Measurements from ENCODE around the gene GNA12.
"Not testable (repeated sequence)": the region's sequence is repeated elsewhere in the genome, so short reads cannot be mapped to it uniquely, and the experiment has no call there.

Gene GNA12

GRCh38 chr7:2725178-2726105, 118.7 kb downstream of the GNA12 start:
- H3K79me1 ChIP-seq (ENCODE audit: low read depth, low read length) = peaks cover 4% of the 10 kb centered on the region
- peaks cover 16 to 51% of the 10 kb centered on the region in 2 donors for H3K36me3 ChIP-seq (replicated peaks in 1 of 2; ENCODE audit: control insufficient read depth in 2 of 2, insufficient read depth in 2 of 2, low read length in 2 of 2)
- no CpG with 5 or more reads among the region's 34 CpGs for WGBS, 2 donors (ENCODE audit: extremely low coverage in 2 of 2, insufficient read length in 2 of 2, insufficient replicate concordance in 1 of 2)

GRCh38 chr7:2724453-2725177, 119.5 kb downstream of the GNA12 start:
- Histone ChIP-seq H2AK5ac (ENCODE audit: low read depth, low read length) (no peak overlapping the region), H4K91ac (ENCODE audit: low read depth, low read length, poor library complexity) (no peak overlapping the region), H3K27ac (replicated peaks; ENCODE audit: low read length) (no peak overlapping the region), H3K14ac (ENCODE audit: low read length) (peak overlapping the region; percentile 38), H3K23ac (ENCODE audit: low read depth, low read length, poor library complexity) (no peak overlapping the region), H3K36me3 (replicated peaks in 1 of 2; ENCODE audit: control insufficient read depth in 2 of 2, insufficient read depth in 2 of 2, low read length in 2 of 2) (peaks cover 19 to 43% of the 10 kb centered on the region in 2 donors), H2BK120ac (ENCODE audit: low read depth, low read length) (no peak overlapping the region), H3K79me1 (ENCODE audit: low read depth, low read length) (peaks cover 4% of the 10 kb centered on the region), H3K9ac (ENCODE audit: low read depth, low read length, poor library complexity) (no peak overlapping the region), H3K4me1 (ENCODE audit: control insufficient read depth in 2 of 2, insufficient read depth in 1 of 2, low read depth in 1 of 2, low read length in 2 of 2) (peaks cover 0 to 1% of the 10 kb centered on the region in 2 donors), H3K4me3 (ENCODE audit: low read length in 2 of 2) (no peak overlapping the region), H2AFZ (ENCODE audit: low read length) (no peak overlapping the region), H2BK12ac (ENCODE audit: low read length) (no peak overlapping the region), H2BK5ac (ENCODE audit: low read length) (no peak overlapping the region), H3K4me2 (ENCODE audit: insufficient read depth, low read length, poor library complexity, severe bottlenecking) (no peak overlapping the region), H4K8ac (ENCODE audit: low read depth, low read length) (no peak overlapping the region), H3K4ac (ENCODE audit: low read length) (no peak overlapping the region), H3K9me3 (replicated peaks in 1 of 2; ENCODE audit: control insufficient read depth in 2 of 2, insufficient read depth in 1 of 2, low read depth in 1 of 2, low read length in 2 of 2) (no peaks in the 10 kb centered on the region), H3K27me3 (ENCODE audit: control insufficient read depth in 3 of 3, insufficient read depth in 3 of 3, low read depth in 1 of 3, low read length in 3 of 3) (no peaks in the 10 kb centered on the region), H2BK15ac (ENCODE audit: low read length) (no peak overlapping the region), H3K18ac (ENCODE audit: low read length) (no peak overlapping the region)
- DNase-seq (ENCODE audit: low spot score) = no peak
- no CpG with 5 or more reads among the region's 31 CpGs for WGBS, 2 donors (ENCODE audit: extremely low coverage in 2 of 2, insufficient read length in 2 of 2, insufficient replicate concordance in 1 of 2)

More at GRCh38 chr7:2725178-2726105, 118.7 kb downstream of the GNA12 start:
- Histone ChIP-seq H3K4me2 (ENCODE audit: insufficient read depth, low read length, poor library complexity, severe bottlenecking) (no peak overlapping the region), H3K23ac (ENCODE audit: low read depth, low read length, poor library complexity) (no peak overlapping the region), H3K27me3 (ENCODE audit: control insufficient read depth in 3 of 3, insufficient read depth in 3 of 3, low read depth in 1 of 3, low read length in 3 of 3) (no peaks in the 10 kb centered on the region), H2AFZ (ENCODE audit: low read length) (no peak overlapping the region), H2BK12ac (ENCODE audit: low read length) (no peak overlapping the region), H3K4me3 (ENCODE audit: low read length in 2 of 2) (no peak overlapping the region), H4K8ac (ENCODE audit: low read depth, low read length) (no peak overlapping the region), H3K14ac (ENCODE audit: low read length) (no peak overlapping the region), H3K27ac (replicated peaks; ENCODE audit: low read length) (no peak overlapping the region), H3K9ac (ENCODE audit: low read depth, low read length, poor library complexity) (no peak overlapping the region), H4K91ac (ENCODE audit: low read depth, low read length, poor library complexity) (no peak overlapping the region), H2AK5ac (ENCODE audit: low read depth, low read length) (no peak overlapping the region), H3K9me3 (replicated peaks in 1 of 2; ENCODE audit: control insufficient read depth in 2 of 2, insufficient read depth in 1 of 2, low read depth in 1 of 2, low read length in 2 of 2) (no peaks in the 10 kb centered on the region), H3K4ac (ENCODE audit: low read length) (no peak overlapping the region), H2BK5ac (ENCODE audit: low read length) (no peak overlapping the region), H3K18ac (ENCODE audit: low read length) (no peak overlapping the region), H2BK120ac (ENCODE audit: low read depth, low read length) (no peak overlapping the region), H3K4me1 (ENCODE audit: control insufficient read depth in 2 of 2, insufficient read depth in 1 of 2, low read depth in 1 of 2, low read length in 2 of 2) (peaks cover 0 to 1% of the 10 kb centered on the region in 2 donors), H2BK15ac (ENCODE audit: low read length) (no peak overlapping the region)
- DNase-seq (ENCODE audit: low spot score) = no peak

GRCh38 chr7:2724036-2724435, 120.1 kb downstream of the GNA12 start:
- H2BK120ac ChIP-seq (ENCODE audit: low read depth, low read length); H4K91ac ChIP-seq (ENCODE audit: low read depth, low read length, poor library complexity); H3K4me2 ChIP-seq (ENCODE audit: insufficient read depth, low read length, poor library complexity, severe bottlenecking); H2BK12ac ChIP-seq (ENCODE audit: low read length); H3K79me1 ChIP-seq (ENCODE audit: low read depth, low read length); H2AK5ac ChIP-seq (ENCODE audit: low read depth, low read length); H3K27ac ChIP-seq (replicated peaks; ENCODE audit: low read length); H2AFZ ChIP-seq (ENCODE audit: low read length); H4K8ac ChIP-seq (ENCODE audit: low read depth, low read length); H3K27me3 ChIP-seq (ENCODE audit: control insufficient read depth in 3 of 3, insufficient read depth in 3 of 3, low read depth in 1 of 3, low read length in 3 of 3); H3K4ac ChIP-seq (ENCODE audit: low read length); H3K9ac ChIP-seq (ENCODE audit: low read depth, low read length, poor library complexity); H3K4me1 ChIP-seq (ENCODE audit: control insufficient read depth in 2 of 2, insufficient read depth in 1 of 2, low read depth in 1 of 2, low read length in 2 of 2); H3K18ac ChIP-seq (ENCODE audit: low read length); DNase-seq (ENCODE audit: low spot score); H2BK5ac ChIP-seq (ENCODE audit: low read length); H3K4me3 ChIP-seq (ENCODE audit: low read length in 2 of 2); H3K9me3 ChIP-seq (replicated peaks in 1 of 2; ENCODE audit: control insufficient read depth in 2 of 2, insufficient read depth in 1 of 2, low read depth in 1 of 2, low read length in 2 of 2); H2BK15ac ChIP-seq (ENCODE audit: low read length); H3K23ac ChIP-seq (ENCODE audit: low read depth, low read length, poor library complexity): not testable (repeated sequence)
- Histone ChIP-seq H3K14ac (ENCODE audit: low read length) (peak overlapping the region; percentile 38), H3K36me3 (replicated peaks in 1 of 2; ENCODE audit: control insufficient read depth in 2 of 2, insufficient read depth in 2 of 2, low read length in 2 of 2) (peaks cover 16 to 37% of the 10 kb centered on the region in 2 donors)
- no CpG with 5 or more reads among the region's 15 CpGs for WGBS, 2 donors (ENCODE audit: extremely low coverage in 2 of 2, insufficient read length in 2 of 2, insufficient replicate concordance in 1 of 2)

Data from neuronal stem cell (in vitro differentiated cells).